Measurements from ENCODE around the gene PRRX2.

GRCh38 chr9:129733632-129733953, 68.1 kb downstream of the PRRX2 start:
- no peak for TF ChIP-seq CTCF (IDR thresholded peaks at IDR 0.05; ENCODE audit: low read depth, low read length, missing input control)
- no peak for TF ChIP-seq FOXA1 (IDR thresholded peaks at IDR 0.05)
- TF ChIP-seq YY1 (IDR thresholded peaks at IDR 0.05) = no peak
- TF ChIP-seq TAF1 (conservative IDR thresholded peaks at IDR 0.05) = no peak

Data from liver (tissue), 3 donors.